Measurements from ENCODE around the gene DCT. TPM values are rescaled to one million over a fixed set of nuclear protein-coding genes. Genes with fewer than 3 reads are reported as not detected.
A peak's percentile ranks its signal among the peaks of the same experiment; 100 is the strongest.

DCT gene
- total RNA-seq, 1 donor from 2014 or later = not detected

DNA sequence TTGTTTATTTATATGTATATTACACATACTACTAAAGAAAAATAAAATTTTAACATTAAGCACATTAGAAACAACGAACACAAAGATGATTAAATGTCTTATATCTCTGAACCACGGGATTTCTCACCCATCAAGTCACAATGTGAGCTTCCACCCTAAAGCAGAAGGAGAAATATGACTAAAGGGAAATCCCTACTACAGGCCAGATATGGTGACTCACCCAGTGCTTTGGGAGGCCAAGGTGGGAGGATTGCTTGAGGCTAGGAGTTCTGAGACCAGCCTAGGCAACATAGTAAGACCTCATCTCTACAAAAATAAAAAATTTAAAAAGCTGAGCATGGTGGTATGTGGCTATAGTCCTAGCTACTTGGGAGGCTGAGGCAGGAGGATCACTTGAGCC, 24.6 kb downstream of the DCT start:
- H3K27ac ChIP-seq = no peak overlapping the region
- H3K4me1 ChIP-seq = no peaks in the 10 kb centered on the region
- no peaks in the 10 kb centered on the region for H3K36me3 ChIP-seq
- no peaks in the 10 kb centered on the region for H3K27me3 ChIP-seq
- intact Hi-C loops (cut with DNase I) = no loop called here
- no peak for DNase-seq (ENCODE audit: low spot score in 2 of 2)
- no peak overlapping the region for H3K4me3 ChIP-seq
- peaks cover 0 to 3% of the 10 kb centered on the region in 2 donors for H3K9me3 ChIP-seq
- TF ChIP-seq CTCF (IDR thresholded peaks at IDR 0.05) = no peak

- peaks cover 0 to 3% of the 10 kb centered on the region in 2 donors for H3K9me3 ChIP-seq
- H3K27me3 ChIP-seq = no peaks in the 10 kb centered on the region
- no peak for TF ChIP-seq CTCF (IDR thresholded peaks at IDR 0.05)
- no peak for DNase-seq (ENCODE audit: low spot score in 2 of 2)
- intact Hi-C loops (cut with DNase I) = no loop called here
- H3K4me3 ChIP-seq = no peak overlapping the region
- H3K27ac ChIP-seq = no peak overlapping the region
- no peaks in the 10 kb centered on the region for H3K36me3 ChIP-seq
- H3K4me1 ChIP-seq = no peaks in the 10 kb centered on the region
Observed at GRCh38 chr13:94454334-94454733, 25.1 kb downstream of the DCT start.

GRCh38 chr13:94444826-94445225, 34.7 kb downstream of the DCT start:
- no peak for DNase-seq (ENCODE audit: low spot score in 2 of 2)
- Histone ChIP-seq H3K27ac (no peak overlapping the region), H3K36me3 (no peaks in the 10 kb centered on the region), H3K9me3 (no peaks in the 10 kb centered on the region), H3K4me3 (no peak overlapping the region), H3K4me1 (no peaks in the 10 kb centered on the region), H3K27me3 (no peaks in the 10 kb centered on the region)
- TF ChIP-seq CTCF (IDR thresholded peaks at IDR 0.05) = no peak
- intact Hi-C loops (cut with DNase I) = no loop called here

DNA sequence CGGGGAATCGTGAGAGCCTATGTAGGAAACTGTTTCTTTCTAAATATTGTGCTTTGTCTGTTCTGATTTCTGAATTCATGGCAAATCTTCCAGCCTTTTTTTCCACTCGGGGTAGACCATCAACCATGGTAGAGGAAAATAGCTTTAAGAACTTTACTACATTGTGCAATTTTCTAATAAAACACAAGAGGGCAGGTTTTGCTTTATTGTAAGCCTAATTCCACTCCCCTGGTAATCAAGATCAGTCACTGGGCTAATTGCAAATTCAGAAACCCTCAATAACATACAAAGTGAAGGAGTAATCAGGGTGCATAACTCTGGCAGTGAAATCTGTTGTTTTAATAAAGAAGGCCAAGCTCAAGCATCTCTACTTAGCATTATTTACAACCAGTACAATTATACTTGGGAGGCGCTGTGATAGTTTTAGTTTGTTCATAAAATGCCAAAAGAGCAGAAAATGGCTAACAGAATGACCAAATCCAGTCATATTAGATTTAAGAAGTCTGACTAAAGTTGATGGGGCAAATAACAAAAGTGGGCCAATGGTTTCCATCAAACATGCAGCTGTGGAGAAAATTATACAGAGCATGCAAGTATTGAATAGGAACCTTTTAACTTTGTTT, 43.8 kb downstream of the DCT start:
- Histone ChIP-seq H3K27ac (no peak overlapping the region), H3K4me1 (no peaks in the 10 kb centered on the region), H3K4me3 (no peak overlapping the region), H3K36me3 (no peaks in the 10 kb centered on the region), H3K27me3 (no peaks in the 10 kb centered on the region), H3K9me3 (no peaks in the 10 kb centered on the region)
- peak in 2 of 3 experiments; percentile 20 to 61 for TF ChIP-seq CTCF (IDR thresholded peaks at IDR 0.05)
- DNase-seq (ENCODE audit: low spot score in 2 of 2) = no peak
- intact Hi-C loops (cut with DNase I) = loop anchor here (1.0 kb wide), 1 partner anchor 182 kb away; no protein-coding TSS in a partner anchor

DNA sequence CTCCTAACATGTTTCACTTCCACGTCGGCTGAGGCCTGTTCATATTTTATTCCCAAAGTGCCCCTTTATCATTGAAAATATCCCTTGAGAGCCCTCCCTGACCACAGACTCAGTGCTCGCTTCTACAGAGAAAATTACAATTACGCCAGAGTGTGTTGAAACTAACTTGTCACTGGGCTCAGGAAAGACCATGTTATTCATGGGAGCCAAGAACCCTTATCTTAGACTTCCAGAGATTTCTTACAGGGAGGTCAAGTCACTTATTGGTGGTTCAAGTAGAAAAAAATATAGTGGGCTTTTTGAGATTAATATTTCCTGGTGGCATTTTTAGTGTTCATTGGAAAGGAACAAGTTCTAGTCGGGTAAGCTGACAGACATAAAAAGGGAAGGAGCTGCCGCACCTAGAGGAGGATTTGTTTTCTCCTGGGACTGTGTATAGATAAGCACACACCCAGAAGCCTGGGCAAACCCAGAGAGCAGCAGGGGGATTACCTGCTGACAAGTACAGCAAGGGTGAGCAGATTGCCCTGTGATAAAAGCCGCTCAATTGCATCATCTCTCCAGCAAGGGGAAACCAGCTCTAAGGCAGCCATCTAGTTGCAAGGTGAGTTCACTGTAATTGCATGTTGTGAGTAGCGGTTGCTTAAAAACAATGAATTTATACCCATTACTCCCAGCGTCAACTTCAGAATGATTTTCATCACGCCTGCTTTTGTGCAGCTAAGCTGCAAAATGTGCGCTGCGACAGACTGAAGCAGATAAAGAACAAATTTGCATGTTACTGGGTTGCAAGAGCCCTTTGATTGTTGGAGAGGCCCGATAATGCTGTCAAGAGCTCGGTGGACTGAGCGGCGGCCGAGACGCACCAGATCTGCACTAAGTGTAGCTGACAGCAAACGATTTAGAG, 46.2 kb downstream of the DCT start:
- TF ChIP-seq CTCF (IDR thresholded peaks at IDR 0.05) = no peak
- Histone ChIP-seq H3K9me3 (no peaks in the 10 kb centered on the region), H3K27me3 (no peaks in the 10 kb centered on the region), H3K4me1 (no peaks in the 10 kb centered on the region), H3K27ac (no peak overlapping the region), H3K36me3 (no peaks in the 10 kb centered on the region), H3K4me3 (no peak overlapping the region)
- DNase-seq (ENCODE audit: low spot score in 2 of 2) = no peak
- intact Hi-C loops (cut with DNase I) = no loop called here

Measured in ascending aorta (tissue), 2 donors.